HG02938 (cell line): ENCODE measurements around the gene GCAT.
A peak's percentile ranks its signal among the peaks of the same experiment; 100 is the strongest.

ENCODE experiments used
- ATAC-seq: cut with Tn5 transposase; IDR thresholded peaks from one replicate; pipeline ENCODE4 v1.9.1; 2021; ENCODE audit warnings: mild to moderate bottlenecking, moderate library complexity; ENCODE audit not compliant: unreplicated experiment

GCAT gene

GRCh38 chr22:37842015-37842793 lies 34.5 kb downstream of the GCAT start:
- ATAC-seq = no peak

GRCh38 chr22:37843741-37844089 lies 36.0 kb downstream of the GCAT start:
- peak; percentile 26 for ATAC-seq

GRCh38 chr22:37844904-37845329 lies 37.2 kb downstream of the GCAT start:
- no peak for ATAC-seq

GRCh38 chr22:37846433-37846832 lies 38.7 kb downstream of the GCAT start:
- no peak for ATAC-seq

GRCh38 chr22:37848587-37849088 lies 40.9 kb downstream of the GCAT start:
- ATAC-seq = no peak

GRCh38 chr22:37849089-37849751 lies 41.5 kb downstream of the GCAT start, which contains the start of gene EIF3L:
EIF3L (plus strand) TSS chr22:37849419; CDS start chr22:37849450, 31 bp downstream.
- ATAC-seq = no peak

- no peak for ATAC-seq
Measured at GRCh38 chr22:37850801-37851200, 43.1 kb downstream of the GCAT start.

GRCh38 chr22:37852418-37852817 lies 44.7 kb downstream of the GCAT start:
- ATAC-seq = no peak

GRCh38 chr22:37854946-37855345 lies 47.2 kb downstream of the GCAT start:
- ATAC-seq = no peak

GRCh38 chr22:37855462-37855861 lies 47.7 kb downstream of the GCAT start:
- ATAC-seq = no peak

- ATAC-seq = no peak
Measured at GRCh38 chr22:37860796-37861421, 53.2 kb downstream of the GCAT start.

GRCh38 chr22:37862570-37863325 lies 55.0 kb downstream of the GCAT start:
- ATAC-seq = no peak

- no peak for ATAC-seq
Measured at GRCh38 chr22:37865510-37865909, 57.8 kb downstream of the GCAT start.
